Neural cell (in vitro differentiated cells): ENCODE results near the gene MSI2.

Source experiments
- POLR2AphosphoS5 ChIP-seq: IDR thresholded peaks from 2 replicates; pipeline ENCODE4 v1.6.1; 2012
- SMC3 ChIP-seq: fragments of 450-650 bp; conservative IDR thresholded peaks from 2 replicates; pipeline ENCODE4 v1.6.1; 2014; ENCODE audit warnings: antibody characterized with exemption, mild to moderate bottlenecking, moderate library complexity; ENCODE audit not compliant: poor library complexity
- TAF1 ChIP-seq: IDR thresholded peaks from 2 replicates; pipeline ENCODE4 v1.6.1; 2012; ENCODE audit warnings: low read depth
- TF ChIP-seq, protein P1 (sequence below): fragments of 450-650 bp; IDR thresholded peaks from 2 replicates; pipeline ENCODE4 v1.5.1; 2014; ENCODE audit warnings: antibody characterized with exemption, mild to moderate bottlenecking, moderate library complexity; ENCODE audit not compliant: poor library complexity, severe bottlenecking

DNA sequence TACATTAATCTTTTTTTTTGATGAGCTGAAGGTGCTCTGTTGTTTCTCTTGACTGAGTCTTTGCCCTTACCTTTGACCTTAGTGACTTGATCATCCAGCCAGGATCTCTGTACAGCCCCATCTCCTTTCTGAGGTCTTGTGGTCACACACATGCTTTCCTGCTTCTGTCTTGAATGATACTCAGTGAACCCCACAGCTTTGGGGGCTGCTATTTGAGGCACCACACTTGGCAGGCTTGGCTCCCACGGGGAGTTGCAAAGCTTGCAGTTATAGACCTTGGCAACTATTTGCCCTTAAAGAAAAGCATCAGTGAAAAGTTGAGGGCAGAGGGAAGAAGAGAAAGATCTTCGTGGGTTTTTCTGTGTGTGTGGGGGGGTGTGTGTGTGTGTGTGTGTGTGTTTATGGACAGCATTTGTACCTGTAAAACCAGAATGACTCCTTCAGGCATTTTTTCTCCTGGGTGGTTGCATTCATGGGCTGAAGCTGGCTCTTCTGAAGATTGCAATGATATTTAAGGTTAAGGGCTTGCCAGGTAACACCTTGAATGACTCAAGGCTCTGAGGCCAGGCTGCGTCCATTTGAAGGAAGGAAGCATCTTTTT lies 101.6 kb downstream of the MSI2 start:
- TF ChIP-seq SMC3: no peak
- TF ChIP-seq TAF1: no peak
- TF ChIP-seq, protein P1, sequence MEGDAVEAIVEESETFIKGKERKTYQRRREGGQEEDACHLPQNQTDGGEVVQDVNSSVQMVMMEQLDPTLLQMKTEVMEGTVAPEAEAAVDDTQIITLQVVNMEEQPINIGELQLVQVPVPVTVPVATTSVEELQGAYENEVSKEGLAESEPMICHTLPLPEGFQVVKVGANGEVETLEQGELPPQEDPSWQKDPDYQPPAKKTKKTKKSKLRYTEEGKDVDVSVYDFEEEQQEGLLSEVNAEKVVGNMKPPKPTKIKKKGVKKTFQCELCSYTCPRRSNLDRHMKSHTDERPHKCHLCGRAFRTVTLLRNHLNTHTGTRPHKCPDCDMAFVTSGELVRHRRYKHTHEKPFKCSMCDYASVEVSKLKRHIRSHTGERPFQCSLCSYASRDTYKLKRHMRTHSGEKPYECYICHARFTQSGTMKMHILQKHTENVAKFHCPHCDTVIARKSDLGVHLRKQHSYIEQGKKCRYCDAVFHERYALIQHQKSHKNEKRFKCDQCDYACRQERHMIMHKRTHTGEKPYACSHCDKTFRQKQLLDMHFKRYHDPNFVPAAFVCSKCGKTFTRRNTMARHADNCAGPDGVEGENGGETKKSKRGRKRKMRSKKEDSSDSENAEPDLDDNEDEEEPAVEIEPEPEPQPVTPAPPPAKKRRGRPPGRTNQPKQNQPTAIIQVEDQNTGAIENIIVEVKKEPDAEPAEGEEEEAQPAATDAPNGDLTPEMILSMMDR: no peak
- TF ChIP-seq POLR2AphosphoS5: no peak
